ENCODE results near the gene LEKR1. TPM values are rescaled to one million over a fixed set of nuclear protein-coding genes. Genes with fewer than 3 reads are reported as not detected.

LEKR1 gene
- total RNA-seq, 1 donor from 2014 or later, result under 0.01 TPM

- no peak for DNase-seq (ENCODE audit: low read depth)
- FAIRE-seq, result no peak
- Histone ChIP-seq H3K4me3 (ENCODE audit: low read depth, low read length) (no peak overlapping the region), H3K36me3 (ENCODE audit: control insufficient read depth, insufficient read depth, low read length) (no peaks in the 10 kb centered on the region), H3K27me3 (ENCODE audit: control insufficient read depth, insufficient read depth, low read length) (no peaks in the 10 kb centered on the region)
- TF ChIP-seq CTCF (IDR thresholded peaks at IDR 0.05; ENCODE audit: insufficient read depth, low read length, severe bottlenecking), result no peak
Observed at GRCh38 chr3:157071744-157072525, 245.8 kb downstream of the LEKR1 start.

GRCh38 chr3:157073810-157074209 lies 247.7 kb downstream of the LEKR1 start:
- Histone ChIP-seq H3K4me3 (ENCODE audit: low read depth, low read length) (no peak overlapping the region), H3K27me3 (ENCODE audit: control insufficient read depth, insufficient read depth, low read length) (no peaks in the 10 kb centered on the region), H3K36me3 (ENCODE audit: control insufficient read depth, insufficient read depth, low read length) (no peaks in the 10 kb centered on the region)
- DNase-seq (ENCODE audit: low read depth) (peak; percentile 31), FAIRE-seq (no peak)
- TF ChIP-seq CTCF (IDR thresholded peaks at IDR 0.05; ENCODE audit: insufficient read depth, low read length, severe bottlenecking), result no peak

- no peaks in the 10 kb centered on the region for H3K27me3 ChIP-seq (ENCODE audit: control insufficient read depth, insufficient read depth, low read length)
- TF ChIP-seq CTCF (IDR thresholded peaks at IDR 0.05; ENCODE audit: insufficient read depth, low read length, severe bottlenecking), result no peak
- DNase-seq (ENCODE audit: low read depth) (no peak), FAIRE-seq (no peak)
- no peaks in the 10 kb centered on the region for H3K36me3 ChIP-seq (ENCODE audit: control insufficient read depth, insufficient read depth, low read length)
- H3K4me3 ChIP-seq (ENCODE audit: low read depth, low read length), result no peak overlapping the region
Observed at GRCh38 chr3:157074490-157074889, 248.3 kb downstream of the LEKR1 start.

- DNase-seq (ENCODE audit: low read depth), result no peak
- TF ChIP-seq CTCF (IDR thresholded peaks at IDR 0.05; ENCODE audit: insufficient read depth, low read length, severe bottlenecking), result no peak
- no peaks in the 10 kb centered on the region for H3K27me3 ChIP-seq (ENCODE audit: control insufficient read depth, insufficient read depth, low read length)
- no peak overlapping the region for H3K4me3 ChIP-seq (ENCODE audit: low read depth, low read length)
- H3K36me3 ChIP-seq (ENCODE audit: control insufficient read depth, insufficient read depth, low read length), result no peaks in the 10 kb centered on the region
- FAIRE-seq, result peak; percentile 43
Observed at GRCh38 chr3:157074981-157075380, 248.8 kb downstream of the LEKR1 start.

GRCh38 chr3:157075693-157076420 lies 249.7 kb downstream of the LEKR1 start:
- H3K4me3 ChIP-seq (ENCODE audit: low read depth, low read length), result no peak overlapping the region
- TF ChIP-seq CTCF (IDR thresholded peaks at IDR 0.05; ENCODE audit: insufficient read depth, low read length, severe bottlenecking), result no peak
- DNase-seq (ENCODE audit: low read depth) (no peak), FAIRE-seq (no peak)
- H3K36me3 ChIP-seq (ENCODE audit: control insufficient read depth, insufficient read depth, low read length), result no peaks in the 10 kb centered on the region
- H3K27me3 ChIP-seq (ENCODE audit: control insufficient read depth, insufficient read depth, low read length), result no peaks in the 10 kb centered on the region
